Ammon's horn (tissue), 1 donor: ENCODE measurements around the gene THAP8.
A peak's percentile ranks its signal among the peaks of the same experiment; 100 is the strongest.

Experiments
- DNase-seq: peaks from one replicate; pipeline ENCODE4 v3.0.0-alpha.2; 2016; ENCODE audit warnings: low spot score

The THAP8 gene, protein sequence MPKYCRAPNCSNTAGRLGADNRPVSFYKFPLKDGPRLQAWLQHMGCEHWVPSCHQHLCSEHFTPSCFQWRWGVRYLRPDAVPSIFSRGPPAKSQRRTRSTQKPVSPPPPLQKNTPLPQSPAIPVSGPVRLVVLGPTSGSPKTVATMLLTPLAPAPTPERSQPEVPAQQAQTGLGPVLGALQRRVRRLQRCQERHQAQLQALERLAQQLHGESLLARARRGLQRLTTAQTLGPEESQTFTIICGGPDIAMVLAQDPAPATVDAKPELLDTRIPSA

DNA sequence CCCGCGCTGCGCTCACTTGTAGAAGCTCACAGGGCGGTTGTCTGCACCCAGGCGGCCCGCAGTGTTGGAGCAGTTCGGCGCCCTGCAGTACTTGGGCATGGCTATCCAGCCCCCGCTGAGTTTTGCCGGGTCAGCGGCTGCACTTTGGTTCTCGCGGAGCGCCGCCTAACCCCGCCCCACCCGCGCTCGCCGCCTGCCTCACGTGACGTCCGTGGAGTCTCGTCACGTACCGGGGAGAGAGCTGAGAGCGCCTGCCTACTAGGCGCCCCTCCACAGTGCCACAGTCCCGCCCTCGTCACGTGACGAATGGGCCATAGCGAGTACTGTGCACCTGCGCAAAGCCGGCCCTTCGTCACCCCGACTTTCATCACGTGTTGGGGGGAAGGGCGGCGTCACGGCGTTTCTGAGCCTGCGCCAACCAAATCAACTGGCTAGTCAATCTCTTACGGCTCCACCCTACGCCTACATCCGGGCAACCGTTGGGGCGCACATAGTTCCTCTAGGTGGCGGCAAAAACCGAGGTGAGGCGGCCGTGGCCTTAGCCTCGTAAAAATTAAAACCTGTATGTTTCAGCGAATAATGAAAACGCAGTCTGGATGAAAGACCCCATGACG is at the start of gene THAP8:
THAP8 (minus strand) TSS at position 167 of the 614 bp plus-strand sequence; CDS start at position 99, 68 bp downstream.
- peak; percentile 99 for DNase-seq

DNA sequence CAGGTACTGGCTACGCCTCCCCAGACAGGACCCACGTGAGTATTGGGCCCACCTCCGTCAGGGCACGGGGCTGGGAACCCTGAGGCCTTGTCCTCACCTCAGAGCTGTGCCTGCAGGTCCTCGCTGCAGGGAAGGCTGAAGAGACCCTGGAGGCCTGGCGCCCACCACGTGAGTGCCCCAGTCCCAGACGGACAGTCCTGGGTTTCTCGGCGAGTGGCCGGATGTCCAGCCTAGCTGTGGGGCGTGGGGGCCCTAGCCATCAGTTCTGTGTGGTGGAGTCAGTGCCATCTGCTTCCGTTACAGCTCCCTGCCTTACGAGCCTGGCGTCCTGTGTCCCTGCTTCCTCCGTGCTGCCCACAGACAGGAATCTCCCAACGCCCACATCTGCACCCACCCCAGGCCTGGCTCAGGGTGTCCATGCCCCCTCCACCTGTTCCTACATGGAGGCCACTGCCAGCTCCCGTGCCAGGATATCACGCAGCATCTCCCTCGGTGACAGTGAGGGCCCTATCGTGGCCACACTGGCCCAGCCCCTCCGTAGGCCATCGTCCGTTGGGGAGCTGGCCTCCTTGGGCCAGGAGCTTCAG is 49.0 kb upstream of the THAP8 start:
- no peak for DNase-seq

DNA sequence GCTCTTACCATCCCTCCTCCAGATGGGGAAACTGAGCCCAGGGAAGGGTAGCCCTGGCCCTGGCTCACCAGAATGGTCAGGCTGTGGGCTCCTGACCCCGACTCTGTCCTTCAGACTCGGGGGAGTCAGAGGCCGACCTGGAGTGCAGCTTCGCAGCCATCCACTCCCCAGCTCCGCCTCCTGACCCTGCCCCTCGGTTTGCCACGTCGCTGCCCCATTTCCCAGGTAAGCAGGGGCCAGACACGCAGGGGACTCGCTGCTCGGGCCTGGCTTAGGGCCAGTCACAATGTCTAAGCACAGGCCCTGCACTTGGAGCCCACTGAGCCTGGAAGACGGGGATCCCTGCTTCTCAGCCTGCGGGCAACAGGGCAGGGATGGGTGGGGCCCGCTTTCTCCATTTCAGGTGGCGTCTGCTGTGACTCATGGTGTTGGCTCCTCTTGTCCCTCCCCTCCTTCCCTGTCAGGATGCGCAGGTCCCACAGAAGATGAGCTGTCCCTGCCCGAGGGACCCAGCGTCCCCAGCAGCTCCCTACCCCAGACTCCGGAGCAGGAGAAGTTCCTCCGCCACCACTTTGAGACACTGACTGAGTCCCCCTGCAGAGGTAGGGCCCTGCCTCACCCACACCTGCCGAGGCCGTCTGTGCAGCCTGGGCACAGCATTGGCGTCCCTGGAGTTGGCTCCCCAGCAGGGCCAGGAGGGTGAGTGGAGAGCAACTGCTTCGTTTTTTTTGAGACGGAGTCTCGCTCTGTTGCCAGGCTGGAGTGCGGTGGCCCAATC is 47.7 kb upstream of the THAP8 start:
- no peak for DNase-seq

DNA sequence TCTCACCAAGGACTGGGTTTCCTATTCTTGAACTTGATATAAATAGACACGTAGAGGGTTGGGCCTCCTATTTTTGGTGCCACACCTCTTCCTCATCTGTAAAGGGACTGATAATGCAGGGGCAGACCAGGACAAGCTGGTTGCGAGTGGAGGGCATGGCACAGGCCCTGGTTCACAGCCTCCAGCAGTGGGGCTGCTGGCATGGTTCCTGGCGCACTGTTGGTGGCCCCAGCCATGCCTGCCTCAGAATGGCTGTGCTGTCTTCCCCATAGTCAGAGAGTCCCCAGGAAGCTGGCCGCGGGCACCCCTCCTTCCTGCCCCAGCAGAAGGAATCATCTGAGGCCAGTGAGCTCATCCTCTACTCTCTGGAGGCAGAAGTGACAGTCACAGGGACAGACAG is 46.4 kb upstream of the THAP8 start:
- DNase-seq = no peak

DNA sequence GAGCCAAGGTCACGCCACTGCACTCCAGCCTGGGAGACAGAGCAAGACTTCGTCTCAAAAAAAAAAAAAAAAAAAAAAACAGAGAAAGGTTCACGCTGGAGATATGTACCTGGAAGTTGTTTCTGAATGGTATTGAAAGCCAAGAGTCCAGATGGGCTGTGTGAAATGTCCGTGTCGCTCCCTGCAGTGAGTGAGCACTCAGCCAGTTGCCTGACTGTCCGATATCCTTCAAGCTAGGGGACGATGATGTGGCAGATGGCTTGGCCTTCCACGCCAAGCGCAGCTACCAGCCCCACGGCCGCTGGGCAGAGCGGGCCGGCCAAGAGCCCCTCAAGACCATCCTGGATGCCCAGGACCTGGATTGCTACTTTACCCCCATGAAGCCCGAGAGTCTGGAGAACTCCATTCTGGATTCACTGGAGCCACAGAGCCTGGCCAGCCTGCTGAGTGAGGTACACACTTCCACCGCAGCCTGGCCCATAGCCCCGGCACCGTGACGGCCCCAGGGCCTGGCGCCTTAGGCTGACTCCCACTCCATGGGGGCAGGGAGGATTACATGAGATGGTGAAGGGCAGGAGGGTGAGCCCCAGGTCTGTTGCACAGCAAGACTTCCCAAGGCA is 45.2 kb upstream of the THAP8 start:
- no peak for DNase-seq

DNA sequence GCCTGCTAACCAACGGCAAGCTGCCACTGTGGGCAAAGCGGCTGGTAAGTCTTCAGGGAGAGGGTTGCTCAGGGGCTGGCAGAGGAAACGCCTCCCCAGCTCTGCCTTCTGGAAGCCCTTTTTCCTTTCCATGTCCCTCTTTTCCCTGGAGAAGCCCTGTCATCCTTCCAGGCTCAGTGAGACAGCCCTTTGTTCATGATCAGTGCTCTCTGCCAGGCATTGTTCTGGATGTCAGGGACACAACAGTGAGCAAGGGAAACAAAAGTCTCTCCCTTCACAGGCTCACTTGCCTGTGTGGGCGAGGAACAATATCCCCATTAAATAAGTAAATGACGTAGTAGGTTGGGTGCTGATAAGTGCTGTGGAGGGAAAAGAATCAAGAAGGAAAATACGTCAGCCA is 43.0 kb upstream of the THAP8 start:
- peak; percentile 95 for DNase-seq

DNA sequence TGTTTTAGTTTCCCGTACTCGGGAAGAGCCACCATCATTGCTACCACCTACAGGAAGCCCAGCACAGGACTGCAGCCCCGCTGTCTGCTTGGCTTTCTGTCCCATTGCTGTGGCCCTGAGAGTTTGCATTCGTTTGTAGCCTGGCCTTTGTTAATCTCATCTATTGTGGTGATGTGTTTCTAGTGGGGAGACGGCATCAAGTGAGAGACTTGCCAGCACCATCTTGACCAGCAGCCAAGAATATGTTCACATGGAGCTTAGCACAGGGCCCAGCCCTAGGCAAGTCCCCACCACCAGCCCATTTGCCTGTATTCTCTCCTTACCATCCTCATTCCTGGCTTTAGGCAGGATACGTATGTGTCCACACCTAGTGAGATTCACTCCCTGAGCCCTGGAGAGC is 39.6 kb upstream of the THAP8 start:
- peak; percentile 84 for DNase-seq

DNA sequence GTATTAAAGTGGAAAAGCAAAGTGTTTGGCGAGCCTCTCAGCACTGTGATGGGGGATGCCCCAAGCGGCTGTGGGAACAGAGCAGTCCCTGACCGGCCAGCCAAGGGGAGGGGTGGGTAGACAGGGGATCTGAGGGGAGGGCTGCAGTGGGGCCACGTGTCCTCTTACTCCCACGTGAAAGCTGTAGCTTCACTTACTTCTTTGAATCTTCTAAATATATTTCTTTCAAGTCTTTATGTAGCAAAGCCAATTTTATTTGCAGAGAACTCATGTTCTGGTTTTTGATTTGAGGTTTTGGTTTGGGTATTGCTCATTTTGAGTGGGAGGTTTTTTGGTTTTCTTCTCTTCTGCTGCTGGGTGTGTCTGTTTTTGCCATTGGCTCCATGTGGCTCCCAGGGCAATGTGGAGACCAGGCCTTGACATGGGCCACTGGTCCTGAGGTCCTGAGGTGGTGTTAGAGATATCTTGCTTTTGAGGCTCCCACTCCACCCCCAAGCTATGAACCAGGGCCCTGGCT is 39.1 kb upstream of the THAP8 start:
- DNase-seq = no peak

DNA sequence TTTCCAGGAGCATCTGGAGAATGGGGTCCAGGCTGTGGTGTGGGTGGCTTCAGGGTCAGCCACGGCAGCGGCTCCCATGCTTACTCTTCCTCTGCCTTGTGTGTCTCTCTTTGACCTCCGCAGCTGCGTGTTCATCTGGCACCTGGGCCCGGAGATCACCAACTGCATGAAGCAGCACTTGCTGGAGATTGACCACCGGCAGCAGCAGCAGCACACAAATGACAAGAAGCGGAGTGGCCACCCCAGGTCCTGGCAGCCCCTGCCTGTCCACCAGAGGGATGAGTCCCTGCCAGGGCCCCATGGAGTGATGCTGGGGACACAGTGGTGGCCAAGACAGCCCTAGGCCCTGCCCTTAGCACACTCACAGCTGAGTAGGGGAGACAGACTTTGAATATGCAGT is 38.5 kb upstream of the THAP8 start:
- DNase-seq = no peak

DNA sequence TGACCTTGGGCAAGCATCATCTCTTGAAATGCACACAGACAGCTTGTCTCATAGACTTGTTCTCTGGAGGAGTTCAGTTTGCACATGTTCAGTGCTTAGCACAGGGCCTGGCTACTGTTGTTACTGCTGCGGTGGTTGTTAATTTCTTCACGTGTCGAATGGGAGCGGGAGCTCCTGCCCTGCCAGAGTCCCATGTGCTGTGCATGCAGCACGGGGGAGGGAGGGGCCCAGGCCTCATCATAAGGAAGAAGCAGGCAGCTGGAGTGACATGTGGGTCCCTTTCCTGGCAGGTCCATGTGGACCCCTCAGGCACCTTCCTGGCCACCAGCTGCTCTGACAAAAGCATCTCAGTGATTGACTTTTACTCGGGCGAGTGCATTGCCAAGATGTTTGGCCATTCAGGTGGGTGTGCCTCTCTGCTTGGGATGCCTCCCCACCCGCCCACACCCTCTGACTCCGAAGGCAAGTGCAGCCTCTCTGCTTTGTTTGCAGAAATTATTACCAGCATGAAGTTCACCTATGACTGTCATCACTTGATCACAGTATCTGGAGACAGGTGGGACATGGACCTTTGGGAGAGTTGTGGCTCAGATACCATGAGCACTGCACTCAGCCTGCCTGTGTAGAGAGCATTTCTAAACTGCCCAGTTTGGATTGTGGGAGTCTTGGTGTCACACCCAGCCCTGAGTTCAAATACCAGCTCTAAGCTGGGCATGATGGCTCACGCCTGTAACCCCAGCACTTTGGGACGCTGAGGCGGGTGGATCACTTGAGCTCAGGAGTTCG is 37.0 kb upstream of the THAP8 start:
- no peak for DNase-seq

DNA sequence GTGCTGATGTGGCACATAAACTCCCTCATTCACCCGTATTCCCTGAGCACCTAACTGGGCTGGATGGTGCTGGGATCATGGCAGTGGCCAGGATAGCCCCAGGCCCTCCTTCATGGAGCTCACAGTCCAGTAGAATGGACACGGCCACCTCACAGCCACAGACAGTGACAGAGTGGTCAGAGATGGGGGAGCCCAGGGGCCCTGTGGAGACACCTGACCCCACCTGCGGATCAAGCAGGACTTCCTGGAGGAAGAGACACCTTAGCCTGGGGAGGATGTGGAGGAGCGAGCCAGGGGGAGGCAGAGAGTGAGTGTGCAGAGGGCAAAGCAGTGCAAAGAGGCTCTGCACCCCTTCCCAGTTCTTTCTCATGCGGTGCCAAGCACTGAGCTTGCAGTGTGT is 35.8 kb upstream of the THAP8 start:
- DNase-seq = no peak

DNA sequence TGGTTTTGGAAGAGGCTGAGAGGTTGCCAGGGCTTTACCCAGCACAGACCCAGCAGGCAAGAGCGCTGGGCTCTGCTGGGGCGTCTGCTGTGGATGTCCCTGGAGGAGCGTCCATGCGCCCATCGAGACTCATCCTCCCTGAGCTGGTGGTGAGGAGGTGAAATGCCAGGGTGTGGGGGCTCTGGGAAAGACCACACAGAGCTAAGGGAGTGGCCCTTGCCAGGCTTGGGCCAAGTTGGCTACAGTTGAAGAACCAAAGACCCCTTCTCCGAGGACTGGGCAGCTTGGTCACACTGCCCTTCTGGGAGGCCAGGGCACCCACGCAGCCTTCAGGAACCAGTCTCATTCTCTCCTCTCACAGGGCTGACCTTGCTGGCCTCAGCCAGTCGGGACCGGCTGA is 32.2 kb upstream of the THAP8 start:
- DNase-seq = no peak

DNA sequence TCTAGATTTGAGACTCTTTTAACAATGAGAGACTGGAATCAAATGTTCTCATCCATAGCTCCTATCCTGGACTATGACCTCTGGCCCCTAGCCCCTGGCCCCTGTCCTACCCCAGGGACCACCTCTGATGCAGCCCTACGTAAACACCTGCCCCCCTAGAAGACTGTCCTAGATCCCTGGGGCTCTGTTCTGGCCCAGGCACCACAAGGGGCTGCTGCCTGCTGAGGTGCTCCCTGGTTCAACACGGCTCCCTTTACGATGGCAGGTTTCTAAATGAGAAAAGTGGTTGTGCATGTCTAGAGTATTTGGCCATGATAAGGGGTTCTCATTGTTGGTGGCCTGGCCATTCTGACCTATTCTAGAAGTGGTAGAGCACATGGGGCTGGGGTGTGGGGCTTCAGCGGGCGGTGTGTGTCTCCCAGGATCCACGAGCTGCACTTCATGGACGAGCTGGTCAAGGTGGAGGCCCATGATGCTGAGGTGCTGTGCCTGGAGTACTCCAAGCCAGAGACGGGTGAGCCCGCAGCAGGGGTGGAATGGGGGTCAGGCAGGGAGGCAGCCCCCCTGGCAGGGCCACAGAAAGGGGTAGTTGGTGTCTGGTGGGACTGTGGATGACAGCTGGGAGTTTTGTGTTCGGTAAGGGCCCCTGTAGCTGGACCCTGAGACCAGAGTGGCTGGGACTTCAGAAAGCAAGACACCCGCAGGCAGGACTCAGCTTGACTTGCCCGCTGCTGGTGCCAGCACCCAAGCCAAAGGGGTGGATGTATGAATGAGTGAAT is 30.3 kb upstream of the THAP8 start:
- DNase-seq = no peak

DNA sequence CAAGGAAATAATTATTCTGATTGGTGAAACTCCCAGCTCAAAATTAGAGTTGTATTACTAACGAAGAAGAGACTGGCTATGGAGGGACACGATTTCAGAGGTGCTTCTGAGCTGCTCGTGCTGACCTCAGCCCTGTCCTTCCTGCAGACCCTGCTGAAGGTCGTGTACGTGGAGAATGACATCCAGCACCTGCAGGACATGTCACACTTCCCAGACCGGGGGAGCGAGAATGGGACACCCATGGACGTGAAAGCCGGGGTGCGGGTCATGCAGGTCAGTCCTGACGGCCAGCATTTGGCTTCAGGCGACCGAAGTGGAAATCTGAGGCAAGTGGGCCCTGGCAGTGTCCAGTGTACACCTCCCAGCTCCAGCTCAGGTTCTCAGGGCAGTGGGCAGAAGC is 28.8 kb upstream of the THAP8 start:
- no peak for DNase-seq

DNA sequence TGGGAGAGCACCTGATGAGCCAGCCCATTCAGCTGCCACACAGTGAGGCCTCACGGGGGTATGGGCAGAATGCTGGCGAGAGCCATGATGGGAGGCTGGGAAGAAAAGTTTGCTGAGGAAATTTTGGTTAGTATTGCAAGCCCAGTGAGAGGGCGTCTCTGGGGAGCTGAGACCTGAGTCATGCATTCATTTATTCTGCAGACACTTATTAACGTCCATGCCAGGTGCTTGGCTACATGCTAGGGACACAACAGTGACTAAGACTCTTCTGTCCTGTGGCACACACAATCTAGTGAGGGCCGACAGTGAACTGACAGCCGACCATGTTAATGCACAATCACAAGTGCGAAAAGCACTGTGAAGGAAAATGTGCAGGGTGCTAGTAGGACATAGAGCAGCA is 27.8 kb upstream of the THAP8 start:
- DNase-seq = no peak

DNA sequence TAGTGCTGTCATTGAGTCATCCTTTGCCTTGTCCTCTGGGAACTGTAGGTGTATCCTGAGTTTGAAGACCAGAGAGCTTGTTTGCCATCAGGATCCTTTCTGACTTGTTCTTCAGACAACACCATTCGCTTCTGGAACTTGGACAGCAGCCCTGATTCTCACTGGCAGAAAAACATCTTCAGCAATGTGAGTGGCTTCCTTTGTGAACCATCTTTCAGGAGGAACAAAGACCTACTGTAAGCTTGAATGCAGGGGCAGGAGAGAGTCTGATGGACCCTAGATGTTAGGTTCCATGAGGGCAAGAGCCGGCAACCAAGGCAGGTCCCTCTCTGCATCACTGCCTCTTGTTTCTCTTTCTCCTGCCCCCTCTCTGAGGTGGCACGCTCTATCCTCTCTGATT is 27.3 kb upstream of the THAP8 start:
- DNase-seq = peak; percentile 93

DNA sequence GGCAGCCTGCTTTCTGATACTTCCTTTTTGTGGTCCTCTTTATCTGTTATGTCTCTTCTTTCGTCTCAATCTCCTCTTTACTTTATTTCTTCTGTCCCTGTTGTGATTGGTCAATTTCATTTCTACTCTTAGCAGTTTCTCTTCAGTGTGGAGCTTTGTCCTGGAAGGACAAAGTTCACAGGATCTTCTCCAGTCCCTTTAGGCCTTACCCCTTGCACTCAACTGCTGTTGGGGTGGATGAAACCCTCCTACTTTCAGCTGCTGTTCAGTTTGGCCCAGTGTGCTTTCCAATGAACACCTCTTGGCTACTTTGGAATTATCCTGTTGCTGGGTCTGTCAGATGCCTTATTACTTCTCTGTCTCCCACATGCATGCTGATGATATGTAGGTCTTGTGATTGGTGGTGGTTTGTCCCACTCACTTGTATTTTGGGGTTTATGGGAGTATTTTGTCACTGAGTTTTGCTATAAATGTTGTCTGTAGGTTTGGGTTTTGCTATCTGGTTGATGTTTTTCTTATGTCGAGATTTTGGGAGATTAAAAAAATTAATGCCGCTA is 25.4 kb upstream of the THAP8 start:
- DNase-seq = no peak

DNA sequence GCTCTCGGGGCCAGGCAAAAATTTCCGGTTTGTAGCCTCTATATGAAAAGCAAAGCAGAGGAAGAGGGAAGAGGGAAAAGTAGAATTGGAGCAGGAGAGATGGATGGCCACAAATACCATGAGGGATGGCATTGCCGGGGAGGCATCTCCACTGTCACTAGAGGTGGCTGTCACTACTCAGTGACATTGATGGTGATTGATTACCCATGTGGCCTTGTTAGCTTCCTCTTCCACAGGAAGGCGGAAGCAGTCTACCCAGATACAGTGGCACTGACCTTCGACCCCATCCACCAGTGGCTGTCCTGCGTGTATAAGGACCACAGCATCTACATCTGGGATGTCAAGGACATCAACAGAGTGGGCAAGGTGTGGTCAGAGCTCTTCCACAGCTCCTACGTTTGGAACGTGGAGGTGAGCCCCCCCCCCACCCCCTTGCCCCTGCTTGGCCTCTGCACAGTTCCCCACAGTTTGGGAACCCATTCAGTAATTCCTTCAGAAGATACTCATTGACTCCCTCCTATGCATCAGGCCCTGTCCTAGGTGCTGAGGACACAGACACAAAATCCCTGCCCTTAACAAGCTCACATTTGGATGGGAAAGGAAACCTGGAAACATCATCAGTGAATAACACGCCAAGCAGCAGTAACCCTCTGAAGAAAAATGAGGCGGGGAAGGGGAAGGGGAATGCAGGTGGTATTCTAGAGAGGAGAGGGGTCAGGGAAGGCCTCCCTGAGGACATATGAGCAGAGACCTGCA is 19.2 kb upstream of the THAP8 start:
- no peak for DNase-seq

DNA sequence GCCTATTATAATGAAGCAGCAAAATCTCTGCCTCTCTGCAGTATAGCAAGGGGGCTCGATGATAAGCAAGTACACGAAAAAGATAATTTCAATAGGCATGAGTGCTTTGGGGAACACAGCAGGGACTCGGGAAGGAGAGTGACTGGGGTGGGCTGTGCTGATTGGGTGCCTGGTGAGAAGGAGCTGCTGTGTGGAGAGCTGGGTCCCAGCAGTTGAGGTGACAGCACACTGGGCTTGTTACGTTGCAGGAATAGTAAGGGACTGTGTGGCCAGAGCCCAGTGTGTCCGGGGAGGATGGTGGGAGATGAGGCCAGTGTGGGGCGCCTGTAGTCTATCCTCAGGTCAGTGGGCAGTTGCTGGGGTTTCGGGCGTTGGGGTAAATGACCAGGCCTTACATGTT is 18.0 kb upstream of the THAP8 start:
- DNase-seq = no peak
